K562 (cell line): ENCODE data around the gene TRIM14. TPM values are rescaled to one million over a fixed set of nuclear protein-coding genes. Genes with fewer than 3 reads are reported as not detected.

Experiments
- ATF1 ChIP-seq, 2 experiments: fragments of 450-650 bp in 1 of 2; IDR thresholded peaks; 2 replicates each; pipeline ENCODE4 v1.6.1; 2016; ENCODE audit warnings: missing compliant biosample characterization in 1 of 2, missing genetic modification characterization in 1 of 2
- ATF7 ChIP-seq: fragments of 450-650 bp; IDR thresholded peaks from 2 replicates; pipeline ENCODE4 v1.7.1; 2014; ENCODE audit warnings: mild to moderate bottlenecking, moderate library complexity
- CREB3 ChIP-seq: fragments of 450-650 bp; conservative IDR thresholded peaks from 2 replicates; pipeline ENCODE4 v1.6.1; 2016; ENCODE audit warnings: missing genetic modification characterization, low read depth, mild to moderate bottlenecking, missing compliant biosample characterization, moderate library complexity
- CTCFL ChIP-seq: IDR thresholded peaks from 2 replicates; pipeline ENCODE4 v1.6.1; 2011; ENCODE audit warnings: borderline replicate concordance, low read depth, mild to moderate bottlenecking, moderate library complexity, low read length; ENCODE audit not compliant: insufficient read depth, poor library complexity, severe bottlenecking
- ESRRB ChIP-seq: fragments of 250-450 bp; sonication (Bioruptor Pico); IDR thresholded peaks from 2 replicates; pipeline ENCODE4 v1.5.0; 2020; ENCODE audit warnings: mild to moderate bottlenecking, moderate library complexity, borderline replicate concordance
- MLLT1 ChIP-seq, 2 experiments: fragments of 450-650 bp; IDR thresholded peaks; 2 replicates each; pipeline ENCODE4 v1.6.1; 2016
- NONO ChIP-seq, 2 experiments: fragments of 200-400 bp in 1 of 2; fragments of 450-650 bp in 1 of 2; formaldehyde crosslinking in 1 of 2; IDR thresholded peaks; 2 replicates each; pipeline ENCODE4 v1.6.1; 2017; ENCODE audit warnings: low read depth in 2 of 2, mild to moderate bottlenecking in 2 of 2, moderate library complexity in 2 of 2, low read length in 1 of 2
- PHF8 ChIP-seq: fragments of 200-600 bp; sonication (generic); IDR thresholded peaks from 2 replicates; pipeline ENCODE4 v1.6.1; 2012; ENCODE audit warnings: mixed run types, mild to moderate bottlenecking, inconsistent platforms, low read length, moderate library complexity, borderline replicate concordance
- RBBP5 ChIP-seq: fragments of 200-600 bp; sonication (generic); IDR thresholded peaks from 2 replicates; pipeline ENCODE4 v1.6.1; 2012; ENCODE audit warnings: borderline replicate concordance, mild to moderate bottlenecking, low read length, control low read depth, inconsistent platforms; ENCODE audit not compliant: insufficient read depth, poor library complexity, severe bottlenecking
- SMAD2 ChIP-seq: fragments of 150-350 bp; IDR thresholded peaks from 2 replicates; pipeline ENCODE4 v1.6.1; 2014; ENCODE audit warnings: low read depth, mild to moderate bottlenecking, low read length
- SMARCA5 ChIP-seq: fragments of 450-650 bp; IDR thresholded peaks from 2 replicates; pipeline ENCODE4 v1.6.1; 2016
- VEZF1 ChIP-seq: fragments of 200-800 bp; sonication (Bioruptor generic); IDR thresholded peaks from 2 replicates; pipeline ENCODE4 v1.6.1; 2017; ENCODE audit warnings: missing genetic modification characterization, missing compliant biosample characterization
- ZBTB1 ChIP-seq: sonication (generic); formaldehyde crosslinking; IDR thresholded peaks from 2 replicates; pipeline ENCODE4 v1.8.1; 2023; ENCODE audit warnings: missing genetic modification reagents, low read depth, mild to moderate bottlenecking, borderline replicate concordance
- ZNF511 ChIP-seq: sonication (generic); formaldehyde crosslinking; IDR thresholded peaks from 2 replicates; pipeline ENCODE4 v1.8.0; 2022; ENCODE audit warnings: mild to moderate bottlenecking, missing genetic modification reagents
- ZNF639 ChIP-seq, 2 experiments: fragments of 200-800 bp in 1 of 2; sonication (Bioruptor generic) in 1 of 2; sonication (generic) in 1 of 2; formaldehyde crosslinking in 1 of 2; IDR thresholded peaks in 1 of 2; conservative IDR thresholded peaks in 1 of 2; 2 replicates each; pipeline versions ENCODE4 v1.5.0 to v1.6.1; 2016 to 2020; ENCODE audit warnings: missing compliant biosample characterization in 1 of 2, missing genetic modification characterization in 1 of 2, missing genetic modification reagents in 1 of 2
- polyA plus RNA-seq, 8 experiments: library from polyadenylated mRNA; depleted of rRNA in 4 of 8; stranded (reverse) in 5 of 8; unstranded in 3 of 8; fragments of >200 nt; fragmentation: Nextera tagmentation in 2 of 8; fragmentation: Illumina TruSeq in 1 of 8; extraction: Ambion mirVana in 2 of 8; extraction: Trizol in 1 of 8; gene quantifications; 2 replicates each; pipeline versions ENCODE4 v1.2.1 to v1.2.3, GENCODE V29; 2011 to 2014; ENCODE audit warnings: inconsistent platforms in 1 of 8, missing spikeins in 1 of 8
- total RNA-seq, 7 experiments: library from RNA; depleted of rRNA in 6 of 7; stranded (reverse); fragments of >200 nt in 6 of 7; fragmentation: Illumina TruSeq in 2 of 7; extraction: Trizol in 2 of 7; gene quantifications; 2 replicates each; pipeline versions ENCODE4 v1.2.1 to v1.2.3, GENCODE V29; 2011 to 2021; ENCODE audit warnings: low replicate concordance in 1 of 7

Gene TRIM14
- total and polyA plus RNA-seq, 9 of the 15 experiments (the other 6 are each of a cell fraction or from before 2014, with no cell fraction given), result 7.6 to 41.0 (median 17.9) TPM

- TF ChIP-seq CREB3 (tag) (no peak), RBBP5 (peak; percentile 97), ATF1 (CRISPR knock-in tag; IDR thresholded peaks at IDR 0.05) (no peak), ATF1 (tag; IDR thresholded peaks at IDR 0.05) (peak; percentile 56; the same call in 1 of the 2 replicates), ZNF639 (CRISPR knock-in tag; conservative IDR thresholded peaks at IDR 0.05 in 1 of 2, IDR thresholded peaks at IDR 0.05 in 1 of 2) (no peak), ZBTB1 (CRISPR knock-in tag) (peak; percentile 59; the same call in 1 of the 2 replicates), MLLT1 (IDR thresholded peaks at IDR 0.05) (no peak), CTCFL (peak; percentile 54), NONO (IDR thresholded peaks at IDR 0.05; ENCODE audit: low read depth in 2 of 2, low read length in 1 of 2) (0 out of 4 replicates have a peak, but pooled peaks of 1 of the 2 experiments have one; percentile 36), ZNF511 (CRISPR knock-in tag) (peak; percentile 79), SMARCA5 (no peak), SMAD2 (no peak), ESRRB (CRISPR knock-in tag) (no peak), ATF7 (peak; percentile 37), VEZF1 (CRISPR knock-in tag) (peak; percentile 24), PHF8 (peak; percentile 59; the same call in 1 of the 2 replicates)
Measured at GRCh38 chr9:98118640-98119601, at the start of gene TRIM14 (continued).
